Measurements from ENCODE around the gene RNF214. TPM values are rescaled to one million over a fixed set of nuclear protein-coding genes. Genes with fewer than 3 reads are reported as not detected.

The RNF214 gene
- total RNA-seq, 1 donor from 2014 or later: 28.9 TPM

DNA sequence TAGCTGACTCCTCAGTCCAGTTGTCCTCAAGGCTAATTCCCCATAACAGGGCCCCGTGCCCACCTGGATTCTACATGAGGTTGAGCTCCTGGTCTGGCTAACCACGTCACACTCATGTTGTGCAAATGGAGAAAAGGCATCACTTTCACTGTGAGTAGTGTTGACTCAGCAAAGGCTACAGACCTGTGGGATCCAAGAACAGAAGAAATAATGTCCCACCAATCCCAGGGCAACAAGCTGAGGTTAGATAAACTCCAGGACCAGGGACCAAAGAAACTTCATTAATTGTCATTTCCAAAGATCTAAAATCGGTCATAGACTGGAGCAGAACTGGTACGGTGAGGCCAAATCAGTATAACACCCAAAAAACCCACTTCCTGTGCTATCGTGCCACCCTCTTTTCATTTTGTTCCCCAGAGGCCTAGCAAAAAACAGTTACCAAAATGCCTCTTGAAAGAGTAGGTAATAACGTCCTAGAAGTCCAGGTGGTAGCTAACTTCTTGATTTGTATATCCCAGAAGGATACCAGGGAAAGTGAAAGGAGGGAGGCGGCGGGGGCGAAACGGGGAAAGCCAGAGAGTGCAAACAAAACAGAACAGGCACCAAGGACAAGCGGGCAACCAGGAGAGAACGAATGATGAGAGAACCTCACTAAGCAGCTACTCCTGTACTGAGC lies 2.0 kb upstream of the RNF214 start:
- TF ChIP-seq, protein P1, sequence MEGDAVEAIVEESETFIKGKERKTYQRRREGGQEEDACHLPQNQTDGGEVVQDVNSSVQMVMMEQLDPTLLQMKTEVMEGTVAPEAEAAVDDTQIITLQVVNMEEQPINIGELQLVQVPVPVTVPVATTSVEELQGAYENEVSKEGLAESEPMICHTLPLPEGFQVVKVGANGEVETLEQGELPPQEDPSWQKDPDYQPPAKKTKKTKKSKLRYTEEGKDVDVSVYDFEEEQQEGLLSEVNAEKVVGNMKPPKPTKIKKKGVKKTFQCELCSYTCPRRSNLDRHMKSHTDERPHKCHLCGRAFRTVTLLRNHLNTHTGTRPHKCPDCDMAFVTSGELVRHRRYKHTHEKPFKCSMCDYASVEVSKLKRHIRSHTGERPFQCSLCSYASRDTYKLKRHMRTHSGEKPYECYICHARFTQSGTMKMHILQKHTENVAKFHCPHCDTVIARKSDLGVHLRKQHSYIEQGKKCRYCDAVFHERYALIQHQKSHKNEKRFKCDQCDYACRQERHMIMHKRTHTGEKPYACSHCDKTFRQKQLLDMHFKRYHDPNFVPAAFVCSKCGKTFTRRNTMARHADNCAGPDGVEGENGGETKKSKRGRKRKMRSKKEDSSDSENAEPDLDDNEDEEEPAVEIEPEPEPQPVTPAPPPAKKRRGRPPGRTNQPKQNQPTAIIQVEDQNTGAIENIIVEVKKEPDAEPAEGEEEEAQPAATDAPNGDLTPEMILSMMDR (IDR thresholded peaks at IDR 0.05): no peak
- intact Hi-C loops (cut with DNase I): no loop called here
- DNase-seq (no peak), ATAC-seq (no peak)
- peak overlapping the region; percentile 95 for H3K27ac ChIP-seq
- no peaks in the 10 kb centered on the region for H3K9me3 ChIP-seq
- H3K4me1 ChIP-seq: peaks cover 37% of the 10 kb centered on the region
- peaks cover 46% of the 10 kb centered on the region for H3K36me3 ChIP-seq
- no peaks in the 10 kb centered on the region for H3K27me3 ChIP-seq (ENCODE audit: low read depth)
- H3K4me3 ChIP-seq: peak overlapping the region; percentile 94

DNA sequence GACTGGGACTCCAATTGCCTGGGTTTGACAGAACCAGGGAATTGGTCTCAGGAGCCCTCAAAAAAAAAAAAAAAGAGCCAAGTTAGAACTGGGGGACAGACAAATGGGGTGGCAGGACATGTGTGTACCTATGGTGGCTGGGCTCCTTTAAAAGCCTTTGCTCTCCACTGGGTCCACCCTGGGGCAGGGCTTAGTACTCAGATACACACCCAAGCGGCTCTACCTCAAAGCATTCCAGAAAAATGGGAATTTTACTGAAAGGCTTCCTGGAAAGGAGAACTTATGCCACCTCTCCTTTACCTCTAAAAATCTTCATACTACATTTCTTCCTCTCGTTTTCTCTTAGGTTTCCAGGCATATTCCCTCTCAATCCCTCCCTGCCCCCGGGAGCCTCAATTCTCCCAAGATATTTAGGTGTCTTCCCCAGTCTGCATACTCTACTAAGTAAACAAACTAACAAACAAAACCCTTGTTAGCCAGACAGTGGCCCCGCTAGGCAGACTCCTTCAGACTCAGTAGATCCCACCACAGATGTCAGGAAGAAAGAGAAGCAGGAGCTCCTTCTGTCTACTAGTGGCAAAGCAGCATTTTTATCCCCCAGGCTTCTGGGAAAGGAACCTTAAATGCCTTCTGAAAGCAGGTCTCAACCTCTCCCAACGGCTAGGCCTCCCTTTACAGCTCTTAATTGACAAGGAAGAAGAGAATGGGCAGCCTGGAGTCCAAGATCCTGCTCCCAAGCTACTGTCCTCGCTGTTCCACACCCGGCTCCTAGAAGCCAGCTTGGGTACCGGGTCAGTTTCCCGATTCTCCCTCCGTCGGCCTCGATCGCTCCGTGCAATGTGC lies 1.3 kb upstream of the RNF214 start:
- Histone ChIP-seq H3K4me1 (peaks cover 35% of the 10 kb centered on the region), H3K36me3 (peaks cover 38% of the 10 kb centered on the region), H3K27me3 (ENCODE audit: low read depth) (no peaks in the 10 kb centered on the region), H3K4me3 (peak overlapping the region; percentile 94), H3K27ac (peak overlapping the region; percentile 95), H3K9me3 (no peaks in the 10 kb centered on the region)
- intact Hi-C loops (cut with DNase I): no loop called here
- DNase-seq: no peak
- ATAC-seq: no peak
- TF ChIP-seq, protein P1 (IDR thresholded peaks at IDR 0.05): no peak

DNA sequence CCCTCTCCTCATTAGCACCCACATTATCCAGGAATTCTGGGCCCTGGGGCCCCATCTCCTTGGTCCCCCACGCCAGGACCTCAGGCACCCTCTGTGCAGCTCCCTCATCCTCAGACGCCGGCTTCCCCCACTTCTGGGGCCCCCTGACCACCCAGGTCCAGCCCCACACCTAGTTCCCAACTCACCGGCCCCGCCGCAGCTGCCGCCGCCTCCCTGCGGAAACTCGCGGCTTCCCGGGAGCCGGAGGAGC lies 704 bp upstream of the RNF214 start, which contains the start of gene PCSK7:
Gene PCSK7, minus strand, starts transcription at position 232 of the 250 bp plus-strand sequence. CDS start 2,229 bp downstream, outside the sequence.
- TF ChIP-seq, protein P1 (IDR thresholded peaks at IDR 0.05): no peak
- Histone ChIP-seq H3K4me1 (peaks cover 34% of the 10 kb centered on the region), H3K27me3 (ENCODE audit: low read depth) (no peaks in the 10 kb centered on the region), H3K36me3 (peaks cover 34% of the 10 kb centered on the region), H3K4me3 (peak within 1 kb of the TSS; percentile 94), H3K27ac (peak within 1 kb of the TSS; percentile 95), H3K9me3 (no peaks in the 10 kb centered on the region)
- no peak for ATAC-seq
- DNase-seq: peak; percentile 82
- intact Hi-C loops (cut with DNase I): no loop called here

DNA sequence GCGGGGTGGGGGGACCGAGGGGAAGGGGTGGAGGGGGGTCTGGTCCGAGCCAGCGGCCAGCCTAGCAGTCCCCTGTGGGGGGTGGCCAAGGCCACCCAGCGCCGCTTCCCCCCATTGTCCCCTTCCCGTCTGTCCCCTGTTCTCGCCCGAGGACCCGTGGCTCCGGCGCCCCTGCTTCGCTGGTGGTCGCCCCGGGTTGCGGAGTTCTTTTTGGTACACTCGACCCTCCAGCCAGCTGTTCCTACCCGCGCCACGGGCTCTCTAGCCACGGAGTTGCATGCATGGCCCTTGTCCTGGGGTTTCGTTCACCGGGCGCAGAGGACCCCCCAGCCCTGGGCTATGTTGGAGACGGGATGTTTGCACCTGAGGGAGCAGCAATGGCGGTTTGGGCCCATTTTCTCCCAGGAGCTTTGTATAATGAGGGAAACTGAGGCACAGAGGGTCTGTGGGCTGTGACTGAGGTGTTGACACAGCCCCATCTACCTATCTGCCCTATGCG lies 489 bp downstream of the RNF214 start:
- H3K36me3 ChIP-seq: peaks cover 28% of the 10 kb centered on the region
- peak overlapping the region; percentile 95 for H3K27ac ChIP-seq
- no peaks in the 10 kb centered on the region for H3K9me3 ChIP-seq
- no peaks in the 10 kb centered on the region for H3K27me3 ChIP-seq (ENCODE audit: low read depth)
- H3K4me1 ChIP-seq: peaks cover 34% of the 10 kb centered on the region
- H3K4me3 ChIP-seq: peak overlapping the region; percentile 94
- intact Hi-C loops (cut with DNase I): no loop called here
- peak; percentile 34 to 35 for ATAC-seq
- TF ChIP-seq, protein P1 (IDR thresholded peaks at IDR 0.05): no peak
- DNase-seq: peak; percentile 63

DNA sequence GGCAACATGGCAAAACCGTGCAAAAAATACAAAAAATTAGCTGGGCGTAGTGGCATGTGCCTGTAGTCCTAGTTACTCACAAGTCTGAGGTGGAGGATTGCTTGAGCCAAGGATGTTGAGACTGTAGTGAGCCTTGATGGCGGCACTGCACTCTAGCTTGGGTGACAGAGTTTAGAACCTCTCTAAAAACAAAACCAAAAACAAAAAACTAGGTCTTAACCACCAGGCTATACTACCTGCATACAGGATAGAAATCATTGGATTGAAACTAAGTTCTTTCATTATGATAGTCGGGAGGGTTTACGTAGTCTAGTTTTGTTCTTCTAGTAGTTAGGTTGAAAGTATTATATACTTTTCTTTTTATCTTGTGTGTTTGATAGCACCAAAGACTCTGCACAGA lies 5.8 kb downstream of the RNF214 start:
- ATAC-seq: no peak

More for the DNA sequence above, 5.8 kb downstream of the RNF214 start:
- Histone ChIP-seq H3K27me3 (ENCODE audit: low read depth) (no peaks in the 10 kb centered on the region), H3K4me3 (no peak overlapping the region), H3K4me1 (peaks cover 13% of the 10 kb centered on the region), H3K9me3 (no peaks in the 10 kb centered on the region), H3K27ac (no peak overlapping the region), H3K36me3 (peaks cover 46% of the 10 kb centered on the region)
- intact Hi-C loops (cut with DNase I): no loop called here
- TF ChIP-seq, protein P1 (IDR thresholded peaks at IDR 0.05): no peak
- no peak for DNase-seq

Measured in lower lobe of right lung (tissue), 2 donors.